HepG2 (cell line): ENCODE measurements around the gene POLN. TPM values are rescaled to one million over a fixed set of nuclear protein-coding genes. Genes with fewer than 3 reads are reported as not detected.

ENCODE experiments used
- CEBPB ChIP-seq: IDR thresholded peaks from 2 replicates; pipeline ENCODE4 v1.6.1; 2011; ENCODE audit warnings: low read depth, low read length, improper control_type of control experiment, borderline replicate concordance
- CSRNP2 ChIP-seq: sonication (generic); formaldehyde crosslinking; conservative IDR thresholded peaks from 2 replicates; pipeline ENCODE4 v1.8.0; 2022; ENCODE audit warnings: low read depth, missing genetic modification reagents
- DNMT1 ChIP-seq: sonication (generic); formaldehyde crosslinking; IDR thresholded peaks from 2 replicates; pipeline ENCODE4 v1.5.1; 2020; ENCODE audit warnings: mild to moderate bottlenecking, missing genetic modification reagents
- EEA1 ChIP-seq: sonication (generic); formaldehyde crosslinking; IDR thresholded peaks from 2 replicates; pipeline ENCODE4 v1.5.1; 2020; ENCODE audit warnings: mild to moderate bottlenecking, missing genetic modification reagents, borderline replicate concordance
- ESRRA ChIP-seq: sonication (generic); formaldehyde crosslinking; IDR thresholded peaks from 2 replicates; pipeline ENCODE4 v1.5.1; 2020; ENCODE audit warnings: mild to moderate bottlenecking, low read depth, missing genetic modification reagents
- HDAC1 ChIP-seq: sonication (generic); formaldehyde crosslinking; IDR thresholded peaks from 2 replicates; pipeline ENCODE4 v1.5.1; 2020; ENCODE audit warnings: mild to moderate bottlenecking, missing genetic modification reagents
- MIER3 ChIP-seq: IDR thresholded peaks from 2 replicates; pipeline ENCODE4 v1.6.1; 2016; ENCODE audit warnings: missing compliant biosample characterization, borderline replicate concordance
- MYC ChIP-seq: sonication (generic); formaldehyde crosslinking; IDR thresholded peaks from 2 replicates; pipeline ENCODE4 v1.9.0; 2021; ENCODE audit warnings: missing genetic modification reagents, borderline replicate concordance
- PAX8 ChIP-seq: sonication (generic); formaldehyde crosslinking; IDR thresholded peaks from 2 replicates; pipeline ENCODE4 v1.8.0; 2022; ENCODE audit warnings: mild to moderate bottlenecking, missing genetic modification reagents, borderline replicate concordance
- RAD21 ChIP-seq: fragments of 450-650 bp; formaldehyde crosslinking; IDR thresholded peaks from 2 replicates; pipeline ENCODE4 v1.5.0; 2020; ENCODE audit warnings: mild to moderate bottlenecking
- SOX6 ChIP-seq, 2 experiments: fragments of 450-650 bp in 1 of 2; sonication (generic) in 1 of 2; formaldehyde crosslinking in 1 of 2; IDR thresholded peaks; 2 replicates each; pipeline versions ENCODE4 v1.4.0 to v1.6.1; 2017 to 2020; ENCODE audit warnings: antibody characterized with exemption in 1 of 2, mild to moderate bottlenecking in 1 of 2, missing genetic modification reagents in 1 of 2
- SPEN ChIP-seq: sonication (generic); formaldehyde crosslinking; IDR thresholded peaks from 2 replicates; pipeline ENCODE4 v1.5.1; 2020; ENCODE audit warnings: low read depth, mild to moderate bottlenecking, missing genetic modification reagents
- TARDBP ChIP-seq: sonication (generic); formaldehyde crosslinking; IDR thresholded peaks from 2 replicates; pipeline ENCODE4 v1.8.0; 2022; ENCODE audit warnings: mild to moderate bottlenecking, missing genetic modification reagents
- TMF1 ChIP-seq: sonication (generic); formaldehyde crosslinking; IDR thresholded peaks from 2 replicates; pipeline ENCODE4 v1.8.1; 2022; ENCODE audit warnings: low read depth, missing genetic modification reagents
- ZFY ChIP-seq: sonication (generic); formaldehyde crosslinking; IDR thresholded peaks from 2 replicates; pipeline ENCODE4 v1.4.0; 2020; ENCODE audit warnings: missing genetic modification reagents
- ZNF629 ChIP-seq: sonication (generic); formaldehyde crosslinking; conservative IDR thresholded peaks from 2 replicates; pipeline ENCODE4 v1.5.0; 2020; ENCODE audit warnings: missing genetic modification reagents
- ZNF672 ChIP-seq: sonication (generic); formaldehyde crosslinking; IDR thresholded peaks from 2 replicates; pipeline ENCODE4 v1.8.1; 2022; ENCODE audit warnings: missing genetic modification reagents
- ZNF776 ChIP-seq: sonication (generic); formaldehyde crosslinking; IDR thresholded peaks from 2 replicates; pipeline ENCODE4 v1.4.0; 2020; ENCODE audit warnings: mild to moderate bottlenecking, missing genetic modification reagents
- polyA plus RNA-seq, 8 experiments: library from polyadenylated mRNA; depleted of rRNA in 3 of 8; stranded (reverse) in 7 of 8; unstranded in 1 of 8; fragments of >200 nt; fragmentation: Illumina TruSeq in 4 of 8; extraction: Trizol in 4 of 8; gene quantifications; 2 replicates each; pipeline versions ENCODE4 v1.2.1 to v1.2.3, GENCODE V29; 2011 to 2016; ENCODE audit warnings: low read depth in 4 of 8, missing spikeins in 1 of 8, mixed read lengths in 1 of 8; ENCODE audit not compliant: insufficient read depth in 1 of 8
- total RNA-seq, 5 experiments: library from RNA; depleted of rRNA; stranded (reverse); fragments of >200 nt; fragmentation: Illumina TruSeq; extraction: Trizol; gene quantifications; 2 replicates each; pipeline ENCODE4 v1.2.3, GENCODE V29; 2016; ENCODE audit warnings: low read depth in 1 of 5
- TF ChIP-seq, protein P1 (sequence below), 2 experiments: sonication (generic) in 1 of 2; formaldehyde crosslinking in 1 of 2; IDR thresholded peaks; 2 replicates each; pipeline versions ENCODE4 v1.4.0 to v1.6.1; 2016 to 2020; ENCODE audit warnings: borderline replicate concordance in 1 of 2, low read depth in 1 of 2, mild to moderate bottlenecking in 1 of 2, missing genetic modification reagents in 1 of 2
- TF ChIP-seq, protein P2 (sequence below): sonication (generic); IDR thresholded peaks from 2 replicates; pipeline ENCODE4 v1.6.1; 2016; ENCODE audit warnings: low read depth, borderline replicate concordance

Gene POLN
- total and polyA plus RNA-seq, 2 of the 13 experiments (the other 11 are each of a cell fraction or from before 2014, with no cell fraction given) = 0.93 to 1.5 TPM

DNA sequence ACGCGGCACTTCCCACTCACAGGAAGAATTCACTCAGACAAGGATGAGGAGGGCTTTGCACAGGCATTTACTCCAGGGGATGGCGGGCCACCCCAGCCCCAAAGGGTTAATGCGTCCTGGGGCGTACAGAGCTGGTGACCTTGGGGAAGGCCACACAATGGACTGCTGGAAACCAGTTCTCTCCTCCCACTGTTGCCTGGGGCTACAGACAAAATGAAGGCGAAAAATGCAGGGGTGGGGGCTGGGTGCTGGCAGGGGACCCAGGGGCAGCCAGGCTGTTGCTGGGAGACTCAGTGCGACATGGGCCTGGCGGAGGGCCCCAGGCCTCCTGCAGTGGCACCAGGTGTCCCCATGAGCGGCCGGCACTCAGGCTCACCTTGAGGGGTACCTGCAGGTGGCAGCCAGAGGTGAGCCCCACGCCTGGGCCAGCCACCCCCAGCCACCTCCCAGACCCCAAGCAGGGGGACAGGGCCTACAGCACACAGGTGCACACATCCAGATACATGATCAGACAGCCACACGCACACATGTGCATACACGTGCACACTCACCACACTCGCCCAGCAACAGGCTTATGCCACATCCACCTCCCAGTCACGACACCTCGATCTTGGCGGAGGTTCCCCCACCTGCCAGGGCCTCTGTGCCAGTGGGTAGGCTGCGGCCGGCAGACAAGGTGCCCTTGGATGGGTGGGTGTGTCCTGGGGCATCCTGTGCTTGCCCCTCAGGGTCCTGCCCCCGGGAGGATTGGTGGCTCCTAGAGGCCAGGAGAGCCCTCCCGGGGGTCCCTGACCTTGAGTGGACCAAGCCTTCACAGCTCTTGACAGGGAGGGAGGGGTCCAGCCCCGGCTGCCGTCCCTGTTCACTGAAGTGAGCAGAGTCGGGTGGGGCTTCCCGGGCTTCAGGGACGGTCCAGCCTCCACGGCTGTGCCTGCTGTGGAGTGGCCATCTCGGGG lies 169.7 kb downstream of the POLN start (continued):
- TF ChIP-seq, protein P1, sequence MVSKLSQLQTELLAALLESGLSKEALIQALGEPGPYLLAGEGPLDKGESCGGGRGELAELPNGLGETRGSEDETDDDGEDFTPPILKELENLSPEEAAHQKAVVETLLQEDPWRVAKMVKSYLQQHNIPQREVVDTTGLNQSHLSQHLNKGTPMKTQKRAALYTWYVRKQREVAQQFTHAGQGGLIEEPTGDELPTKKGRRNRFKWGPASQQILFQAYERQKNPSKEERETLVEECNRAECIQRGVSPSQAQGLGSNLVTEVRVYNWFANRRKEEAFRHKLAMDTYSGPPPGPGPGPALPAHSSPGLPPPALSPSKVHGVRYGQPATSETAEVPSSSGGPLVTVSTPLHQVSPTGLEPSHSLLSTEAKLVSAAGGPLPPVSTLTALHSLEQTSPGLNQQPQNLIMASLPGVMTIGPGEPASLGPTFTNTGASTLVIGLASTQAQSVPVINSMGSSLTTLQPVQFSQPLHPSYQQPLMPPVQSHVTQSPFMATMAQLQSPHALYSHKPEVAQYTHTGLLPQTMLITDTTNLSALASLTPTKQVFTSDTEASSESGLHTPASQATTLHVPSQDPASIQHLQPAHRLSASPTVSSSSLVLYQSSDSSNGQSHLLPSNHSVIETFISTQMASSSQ (IDR thresholded peaks at IDR 0.05; ENCODE audit: low read depth) = no peak
- TF ChIP-seq, protein P1 (CRISPR knock-in tag; IDR thresholded peaks at IDR 0.05; ENCODE audit: borderline replicate concordance) = no peak
- TF ChIP-seq DNMT1 (no peak), MIER3 (no peak), MYC (peak; percentile 29; the same call in 1 of the 2 replicates), TARDBP (CRISPR knock-in tag) (0 out of 2 replicates have a peak, but pooled peaks have one; percentile 24), ZNF629 (CRISPR knock-in tag) (no peak), PAX8 (CRISPR knock-in tag) (no peak), RAD21 (no peak), TMF1 (0 out of 2 replicates have a peak, but pooled peaks have one; percentile 42), CEBPB (no peak), ESRRA (CRISPR knock-in tag) (peak; percentile 43; the same call in 1 of the 2 replicates), HDAC1 (0 out of 2 replicates have a peak, but pooled peaks have one; percentile 16), ZNF672 (no peak), EEA1 (CRISPR knock-in tag) (0 out of 2 replicates have a peak, but pooled peaks have one; percentile 37), SPEN (CRISPR knock-in tag) (no peak; the same call in 1 of the 2 replicates), ZFY (CRISPR knock-in tag) (peak; percentile 47), CSRNP2 (no peak), SOX6 (IDR thresholded peaks at IDR 0.05) (no peak), SOX6 (CRISPR knock-in tag; IDR thresholded peaks at IDR 0.05) (peak; percentile 84), ZNF776 (0 out of 2 replicates have a peak, but pooled peaks have one; percentile 34)
- TF ChIP-seq, protein P2, sequence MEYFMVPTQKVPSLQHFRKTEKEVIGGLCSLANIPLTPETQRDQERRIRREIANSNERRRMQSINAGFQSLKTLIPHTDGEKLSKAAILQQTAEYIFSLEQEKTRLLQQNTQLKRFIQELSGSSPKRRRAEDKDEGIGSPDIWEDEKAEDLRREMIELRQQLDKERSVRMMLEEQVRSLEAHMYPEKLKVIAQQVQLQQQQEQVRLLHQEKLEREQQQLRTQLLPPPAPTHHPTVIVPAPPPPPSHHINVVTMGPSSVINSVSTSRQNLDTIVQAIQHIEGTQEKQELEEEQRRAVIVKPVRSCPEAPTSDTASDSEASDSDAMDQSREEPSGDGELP = 0 out of 2 replicates have a peak, but pooled peaks have one; percentile 9
